Activated T-helper 1 cell treated with anti-CD3 and anti-CD28 coated beads, Interleukin-2, amount 50 U/mL, for 16 hours (primary cell): Measurements from ENCODE around the gene NSUN7.

Source experiments
- DNase-seq, 2 donors: peaks; one replicate each; pipeline ENCODE4 v3.0.0-alpha.2; 2020; ENCODE audit warnings: low read depth in 1 of 2, low spot score in 1 of 2

NSUN7 gene

DNA sequence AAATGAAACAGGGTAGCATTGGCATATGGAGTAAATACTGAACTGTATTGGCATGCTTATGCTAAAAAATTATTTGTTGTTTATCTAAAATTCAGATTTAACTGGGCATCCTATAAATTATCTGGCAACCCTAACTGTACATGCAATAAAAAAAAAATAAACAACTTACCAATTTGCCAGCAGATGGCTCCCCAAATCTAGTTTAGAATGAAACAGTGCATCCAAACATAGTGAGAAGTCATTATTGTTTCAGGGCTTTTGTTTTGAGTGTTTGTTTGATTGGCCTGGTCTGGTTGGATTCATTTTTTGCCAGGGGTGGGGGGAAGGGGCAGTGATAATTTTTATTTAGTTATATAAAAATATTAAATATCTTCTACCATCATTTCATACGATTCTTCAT, 12.8 kb upstream of the NSUN7 start:
- no peak for DNase-seq

DNA sequence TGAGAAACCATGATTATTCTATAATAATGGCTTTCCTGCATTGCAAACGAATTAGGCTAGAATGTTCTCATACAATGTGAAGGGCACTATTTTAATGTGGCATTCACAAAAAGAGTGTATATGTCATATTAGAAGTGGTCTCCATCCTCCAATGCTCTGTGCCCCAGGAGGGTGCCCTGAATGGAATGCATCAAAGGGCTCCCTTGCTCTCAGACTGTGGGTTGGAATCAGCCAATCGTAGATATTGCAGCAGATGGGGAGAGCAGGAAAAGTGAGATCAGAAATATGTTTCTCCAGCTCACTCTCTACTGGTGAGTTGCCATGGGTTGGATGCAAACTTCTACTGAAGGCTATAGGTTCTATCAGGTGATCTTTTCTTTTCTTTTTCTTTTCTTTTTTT, 11.9 kb upstream of the NSUN7 start:
- DNase-seq, result no peak

DNA sequence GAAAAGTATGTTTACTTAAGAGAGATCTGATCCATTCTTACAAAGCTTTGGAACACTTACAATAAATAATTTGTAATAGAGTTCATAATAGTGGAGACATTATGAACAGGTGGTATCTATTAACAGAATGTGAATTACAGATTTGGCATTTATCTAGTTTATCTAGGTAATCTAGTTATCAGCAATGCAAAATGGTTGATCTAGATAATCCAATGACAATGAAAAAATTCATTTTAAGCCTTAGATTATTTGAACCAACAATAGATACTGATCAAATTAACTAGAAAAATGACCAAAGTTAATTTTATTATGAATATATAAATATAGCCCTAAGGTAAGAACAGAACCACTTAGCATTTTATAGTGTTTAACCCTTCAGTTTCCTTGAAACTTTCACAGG, 10.4 kb upstream of the NSUN7 start:
- DNase-seq, result no peak

DNA sequence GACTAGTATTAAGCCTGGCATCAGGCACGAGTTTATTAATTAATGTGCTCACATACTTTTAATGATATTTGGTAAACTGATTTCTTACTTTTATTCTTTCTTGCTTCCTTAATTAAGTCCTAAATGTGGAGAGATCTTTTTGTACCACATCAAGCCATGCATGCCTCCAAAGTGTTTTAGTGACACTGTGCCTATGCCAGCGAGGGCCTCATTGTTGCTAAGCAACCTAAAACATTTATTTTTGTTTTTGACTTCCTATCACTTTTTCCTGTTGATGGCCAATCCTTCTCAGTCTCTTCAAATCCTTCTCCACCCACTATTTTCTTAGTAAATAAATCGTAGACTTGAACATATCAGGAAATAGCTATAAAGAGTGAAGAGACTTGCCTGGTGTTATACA, 5.5 kb upstream of the NSUN7 start:
- DNase-seq, result no peak

DNA sequence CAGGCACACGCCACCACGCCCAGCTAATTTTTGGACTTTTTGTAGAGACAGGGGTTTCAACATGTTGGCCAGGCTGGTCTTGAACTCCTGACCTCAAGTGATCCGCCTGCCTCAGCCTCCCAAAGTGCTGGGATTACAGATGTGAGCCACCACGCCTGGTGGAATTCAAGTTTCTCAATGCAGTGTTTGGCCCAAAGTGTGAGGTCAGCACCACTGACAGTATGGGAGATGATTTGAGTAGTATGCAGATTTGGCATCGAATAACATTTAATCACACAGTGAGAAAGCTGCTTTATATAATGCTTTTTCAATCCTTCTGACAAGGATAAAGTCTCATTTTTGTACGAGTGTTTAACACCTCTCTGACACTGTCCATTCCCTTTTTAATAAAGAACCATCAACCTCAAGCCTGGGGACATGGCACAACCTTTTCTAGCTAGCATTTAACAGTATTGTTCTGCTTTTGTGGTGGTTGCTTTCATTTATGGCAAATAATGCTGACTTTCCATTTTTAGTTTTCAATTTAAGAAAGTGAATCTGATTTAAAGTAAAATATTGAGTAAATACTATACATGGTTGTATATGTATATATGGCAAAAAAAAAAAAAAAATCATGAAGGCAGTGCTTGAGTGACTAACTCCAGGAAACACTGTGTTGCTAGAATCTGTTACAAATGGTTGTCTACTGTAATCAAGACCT, 4.3 kb upstream of the NSUN7 start:
- no peak for DNase-seq

DNA sequence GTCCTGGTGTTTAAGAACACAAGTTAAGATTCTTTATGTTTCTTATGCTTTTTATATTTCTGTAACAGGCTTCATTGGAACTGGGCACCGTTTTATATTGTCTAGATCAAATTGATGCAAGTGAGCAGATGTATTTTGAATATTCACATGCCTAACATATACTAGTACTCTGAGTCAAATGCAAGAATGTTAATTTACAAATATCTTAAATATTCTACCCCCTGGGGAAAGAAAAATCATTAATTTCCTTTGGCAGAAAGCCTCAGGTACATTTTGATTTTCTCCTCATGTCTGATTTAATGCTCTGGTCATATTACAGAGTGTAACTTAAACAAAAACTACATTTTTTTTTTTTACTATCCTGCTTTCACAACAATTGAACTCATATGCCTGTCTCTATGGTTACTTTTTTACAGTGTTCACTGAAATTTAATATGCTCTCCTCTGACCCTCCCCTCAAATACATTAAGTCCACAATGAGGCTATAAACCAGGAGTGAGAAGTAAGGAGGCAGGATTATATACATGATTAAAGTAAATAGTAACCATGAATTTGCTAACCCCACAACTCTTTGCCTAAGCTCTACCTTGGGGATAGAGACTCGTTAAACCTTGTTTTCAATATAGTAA, 2.4 kb upstream of the NSUN7 start:
- no peak for DNase-seq

DNA sequence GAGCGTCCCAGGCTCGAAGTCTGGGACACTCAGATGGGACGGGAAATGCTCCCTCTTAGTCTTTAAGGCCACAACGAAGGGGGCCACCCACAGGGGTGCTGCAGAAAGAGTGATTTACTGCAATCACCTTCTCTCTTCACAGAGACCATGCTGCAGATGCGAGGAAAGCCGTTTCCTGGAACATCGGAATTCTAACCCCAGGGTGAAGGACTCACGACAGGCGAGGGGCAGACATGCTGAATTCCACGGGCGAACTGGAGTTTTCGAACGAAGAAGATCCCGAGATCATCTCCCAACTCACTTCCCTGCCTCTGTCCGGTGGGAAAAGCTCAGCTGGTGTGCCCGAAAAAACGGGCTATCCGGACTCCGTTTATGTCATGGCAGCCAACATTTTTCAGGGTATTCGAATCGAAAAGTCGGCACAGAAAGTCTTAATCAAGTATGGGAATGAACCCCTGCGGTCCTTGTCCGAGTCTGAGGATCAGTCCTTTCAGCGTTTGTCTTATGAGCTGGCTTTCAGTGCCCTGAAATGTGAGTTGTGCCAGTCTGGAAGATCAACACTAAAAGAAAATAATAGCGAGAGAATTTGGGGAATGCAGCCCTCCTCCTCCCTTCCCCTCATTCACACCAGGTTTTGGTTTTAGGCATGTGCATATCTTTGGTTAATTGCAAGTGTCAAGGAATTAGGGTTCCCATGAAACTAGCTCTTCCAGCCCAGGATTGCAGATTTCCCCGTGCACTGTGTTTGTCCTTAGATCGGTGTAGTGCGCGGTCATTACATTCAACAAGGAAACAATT, 905 bp downstream of the NSUN7 start:
- no peak for DNase-seq

DNA sequence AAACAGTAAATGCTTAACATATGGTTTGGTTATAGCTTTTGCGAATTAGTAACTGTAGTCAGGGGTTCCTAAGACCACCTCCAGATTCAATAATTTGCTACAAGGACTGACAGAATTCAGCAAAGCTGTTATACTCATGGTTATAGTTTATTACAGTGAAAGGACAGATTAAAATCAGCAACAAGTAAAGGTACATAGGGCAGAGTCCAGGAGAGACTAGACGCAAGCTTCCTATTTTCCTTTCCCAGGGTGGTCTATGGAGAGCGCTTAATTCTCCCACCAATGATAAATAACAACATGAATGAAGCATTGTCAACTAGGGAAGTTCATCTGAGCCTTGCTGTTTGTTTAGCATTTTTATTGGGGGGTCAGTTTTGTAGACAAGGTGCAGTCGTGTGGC, 5.9 kb downstream of the NSUN7 start:
- DNase-seq, result no peak

DNA sequence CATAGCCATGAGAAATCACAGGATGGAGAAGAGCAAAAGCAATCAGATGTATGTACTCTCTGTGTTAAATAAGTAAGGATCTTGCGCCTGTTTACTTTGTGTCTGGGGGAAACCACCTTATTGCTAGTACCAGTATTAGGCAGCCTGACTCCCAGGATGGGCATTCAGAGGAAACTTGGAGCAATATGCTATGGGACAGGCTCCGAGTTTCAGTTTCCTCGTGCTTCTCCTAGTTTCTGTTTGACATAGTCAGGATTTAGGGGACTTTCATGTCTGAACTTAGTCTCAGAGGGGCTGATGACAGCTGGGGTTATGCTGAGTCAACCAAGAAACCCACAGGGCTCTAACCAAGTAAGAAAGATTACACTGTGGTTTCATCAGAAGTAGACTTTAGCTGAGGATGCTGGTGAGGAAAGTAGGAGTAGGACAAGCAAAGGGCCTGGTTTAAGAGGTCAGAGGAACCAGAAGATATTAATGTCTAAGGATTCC, 13.5 kb downstream of the NSUN7 start:
- no peak for DNase-seq

DNA sequence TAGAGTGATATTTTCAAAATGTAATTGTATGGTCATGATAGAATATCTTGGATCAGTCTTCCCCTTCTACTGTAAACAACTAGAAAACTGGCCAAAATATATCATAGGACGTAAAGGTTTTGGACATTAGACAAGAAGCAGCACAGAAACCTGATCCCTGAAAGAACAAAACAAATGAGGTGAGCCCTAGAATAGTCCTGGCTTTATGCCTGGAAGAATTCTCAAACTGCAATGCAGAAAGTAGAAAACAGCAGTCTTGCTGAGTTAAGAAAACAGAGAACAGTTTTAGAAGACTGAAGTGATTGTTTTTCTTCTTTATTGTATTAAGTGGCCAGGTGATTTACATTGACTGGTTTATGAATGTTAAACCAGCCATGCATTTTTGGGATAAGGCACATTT, 19.5 kb downstream of the NSUN7 start:
- no peak for DNase-seq

DNA sequence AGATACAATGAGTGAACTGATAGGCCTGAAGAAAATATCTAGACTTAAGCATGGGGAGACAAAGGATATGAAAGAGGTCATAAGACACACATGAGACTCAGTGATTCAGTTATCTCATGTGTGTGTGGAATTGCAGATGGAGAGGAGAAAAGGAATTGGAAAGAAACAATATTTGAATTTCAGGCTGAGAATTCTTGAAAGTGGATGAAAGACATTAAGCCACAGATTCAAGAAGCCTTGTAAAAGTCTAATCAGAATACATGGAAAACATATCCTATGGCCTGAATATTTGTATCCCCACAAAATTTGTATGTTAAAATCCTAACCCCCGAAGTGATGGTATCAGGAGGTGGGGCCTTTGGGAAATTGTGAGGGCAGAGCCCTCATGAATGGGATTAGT, 28.3 kb downstream of the NSUN7 start:
- DNase-seq, result no peak

DNA sequence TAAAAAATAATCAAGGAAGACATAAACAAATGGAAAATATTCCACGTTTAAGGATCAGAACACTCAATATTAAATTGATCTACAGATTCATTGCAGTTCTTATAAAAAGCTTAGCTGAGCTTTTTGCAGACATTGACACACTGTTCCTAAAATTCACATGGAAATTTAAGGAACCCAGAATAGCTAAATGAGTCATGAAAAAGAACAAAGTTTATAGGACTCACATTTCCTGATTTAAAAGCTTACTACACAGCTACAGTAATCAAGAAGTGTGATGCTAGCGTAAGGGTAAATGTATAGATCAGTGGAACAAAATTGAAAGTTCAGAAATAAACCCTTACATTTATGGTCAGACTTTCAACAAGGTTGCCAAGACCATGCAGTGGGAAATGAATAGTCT, 33.1 kb downstream of the NSUN7 start:
- DNase-seq, result no peak

DNA sequence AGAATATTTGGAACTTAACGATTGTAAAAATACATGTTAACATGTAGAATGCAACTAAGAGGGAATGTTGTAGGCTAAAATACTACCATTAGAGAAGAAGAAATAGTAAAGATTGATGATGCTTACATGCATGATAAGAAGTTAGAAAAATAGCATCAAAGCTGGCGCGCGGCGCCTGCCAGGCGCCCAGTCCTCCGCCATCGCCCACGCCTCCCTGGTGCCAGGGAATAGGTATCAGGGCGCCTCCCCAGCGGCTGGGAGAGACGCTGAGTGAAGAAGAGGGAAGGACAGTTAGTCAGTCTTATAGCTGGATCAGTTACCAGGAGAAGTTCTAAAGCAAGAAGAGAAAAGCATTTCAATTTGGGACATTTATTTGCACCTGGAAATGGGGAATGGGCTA, 36.0 kb downstream of the NSUN7 start:
- DNase-seq, result no peak

DNA sequence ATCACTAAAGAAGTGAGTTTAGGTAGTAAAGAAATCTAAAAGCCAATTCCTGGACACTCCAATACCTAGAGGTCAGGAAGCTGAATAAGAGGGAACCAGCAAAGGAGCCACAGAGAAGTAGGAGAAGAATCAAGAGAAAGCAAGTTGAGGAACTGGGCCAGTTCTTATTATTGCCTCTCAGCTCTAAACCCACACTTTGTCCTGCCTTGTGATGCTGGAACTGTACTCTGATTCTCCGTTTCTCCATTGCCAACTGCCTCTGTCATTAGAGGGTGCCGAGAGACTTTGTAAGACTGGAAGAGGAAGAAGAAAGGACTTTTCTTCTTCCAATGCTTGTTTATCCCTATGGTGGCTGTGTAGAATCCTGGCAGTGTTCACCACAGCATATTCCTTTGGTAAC, 38.6 kb downstream of the NSUN7 start:
- no peak for DNase-seq

DNA sequence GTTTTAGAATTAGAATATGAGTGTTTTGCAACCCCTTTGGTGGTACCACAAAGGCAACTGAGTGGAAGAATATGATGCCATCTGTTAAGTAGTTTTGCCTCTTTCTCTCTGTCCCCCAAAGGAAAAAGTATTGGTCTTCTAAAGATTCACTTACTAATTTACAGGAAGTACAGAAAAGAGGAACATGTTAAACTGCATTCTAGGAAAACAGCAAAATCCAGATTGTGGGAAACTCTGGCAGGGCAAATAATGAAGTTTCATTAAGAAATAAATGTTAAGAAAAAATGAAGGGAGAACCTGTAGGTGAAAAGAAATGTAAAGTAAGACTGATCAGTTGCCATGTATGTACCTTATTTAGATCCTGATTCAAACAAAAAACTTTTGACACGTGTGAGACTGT, 39.3 kb downstream of the NSUN7 start:
- DNase-seq, result no peak

DNA sequence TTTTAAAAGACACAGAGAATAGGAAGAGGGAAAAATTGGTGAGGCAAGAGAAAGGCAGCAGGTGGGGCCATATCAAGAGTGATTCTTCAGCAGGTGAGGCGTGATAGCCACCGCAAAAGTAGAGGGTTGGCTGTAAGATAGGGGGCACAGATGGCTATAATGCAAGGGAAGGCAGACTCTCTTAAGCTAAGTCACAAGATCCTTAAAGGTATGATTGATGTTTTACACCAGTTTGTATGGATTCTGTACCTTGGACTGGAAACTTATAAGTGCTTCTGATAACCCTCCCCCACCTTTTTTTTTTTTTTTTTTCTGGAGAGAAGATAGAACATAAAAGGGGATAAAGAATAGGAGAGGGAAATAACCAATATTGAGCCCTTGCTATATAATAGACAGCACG, 40.0 kb downstream of the NSUN7 start:
- DNase-seq, result no peak

DNA sequence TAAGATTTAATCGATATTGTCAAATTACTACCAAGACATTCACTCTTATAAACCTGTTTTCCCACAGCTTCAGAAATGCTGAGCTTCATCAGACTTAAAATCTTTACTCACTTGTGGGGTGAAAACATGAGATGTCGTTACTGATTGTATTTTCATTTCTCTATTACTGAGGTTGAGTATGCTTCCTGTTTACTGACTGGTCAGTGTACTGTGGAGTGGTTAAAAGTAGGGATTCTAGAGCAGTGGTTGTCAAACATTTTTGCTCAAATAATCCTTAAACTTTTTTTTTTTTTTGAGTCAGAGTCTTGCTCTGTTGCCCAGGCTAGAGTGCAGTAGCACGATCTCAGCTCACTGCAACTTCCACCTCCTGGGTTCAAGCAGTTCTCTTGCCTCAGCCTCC, 50.3 kb downstream of the NSUN7 start:
- DNase-seq, result no peak

DNA sequence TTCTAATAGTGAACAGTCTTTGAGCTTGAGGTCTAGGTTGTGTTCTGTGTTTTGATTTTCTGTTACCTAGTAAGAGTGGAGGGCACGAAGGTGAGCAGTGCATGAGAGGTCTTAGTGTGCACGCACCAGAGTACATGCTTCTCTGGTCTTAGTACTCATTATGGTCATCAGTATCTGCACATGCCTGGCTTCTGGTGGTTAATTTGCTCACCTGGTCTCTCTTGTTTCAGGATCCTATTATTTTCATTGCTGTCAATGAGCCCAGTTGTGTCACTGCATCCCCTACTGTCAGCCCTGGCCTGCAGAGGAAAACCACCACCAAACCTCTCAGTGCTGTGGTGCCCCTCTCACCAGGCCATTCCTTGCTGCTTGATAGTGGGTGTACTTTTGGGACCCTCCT, 54.8 kb downstream of the NSUN7 start:
- DNase-seq, result no peak

DNA sequence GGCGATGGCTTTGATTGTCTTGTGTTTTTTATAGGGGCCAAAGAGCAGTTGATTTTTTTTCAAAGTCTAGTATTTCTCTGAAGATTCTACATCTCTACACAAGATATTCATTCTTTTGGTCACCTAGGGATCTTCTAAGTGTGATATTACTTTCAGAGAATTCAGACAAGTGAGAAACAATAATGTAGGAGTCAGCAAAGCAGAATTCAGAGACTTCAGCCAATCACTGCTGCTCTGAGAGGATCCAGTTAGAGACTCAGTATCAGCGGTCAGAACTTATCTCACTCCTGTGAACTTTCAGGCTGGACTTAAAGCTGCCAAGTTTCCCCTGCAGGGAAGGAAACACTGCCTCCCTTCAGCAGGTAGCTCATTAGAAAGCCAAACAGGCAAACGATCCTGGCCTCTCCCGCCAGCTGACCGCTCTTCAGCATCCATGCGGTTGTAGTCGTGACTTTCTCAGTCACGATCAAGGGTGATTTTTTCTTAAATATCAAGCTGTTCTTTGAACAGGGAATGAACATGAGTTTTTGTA, 59.2 kb downstream of the NSUN7 start:
- DNase-seq, result no peak

DNA sequence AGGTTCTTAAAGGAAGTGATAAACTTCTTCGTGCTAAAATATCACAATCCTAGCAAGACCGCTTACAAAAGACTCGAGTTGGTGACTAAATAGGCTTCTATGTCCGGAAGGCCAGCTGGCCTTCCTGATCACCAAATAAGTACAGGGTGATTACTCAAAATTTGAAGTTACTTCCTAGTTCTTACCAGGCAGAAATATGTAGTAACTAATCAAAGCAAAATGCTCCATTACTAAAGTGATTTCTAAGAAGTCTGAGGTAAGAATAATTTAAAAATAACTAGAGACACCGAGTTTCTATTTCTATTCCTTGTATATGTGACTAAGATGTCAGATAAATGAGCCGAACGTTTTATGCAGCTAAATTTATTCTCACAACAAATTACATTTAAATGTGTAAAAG, 62.2 kb downstream of the NSUN7 start:
- no peak for DNase-seq

DNA sequence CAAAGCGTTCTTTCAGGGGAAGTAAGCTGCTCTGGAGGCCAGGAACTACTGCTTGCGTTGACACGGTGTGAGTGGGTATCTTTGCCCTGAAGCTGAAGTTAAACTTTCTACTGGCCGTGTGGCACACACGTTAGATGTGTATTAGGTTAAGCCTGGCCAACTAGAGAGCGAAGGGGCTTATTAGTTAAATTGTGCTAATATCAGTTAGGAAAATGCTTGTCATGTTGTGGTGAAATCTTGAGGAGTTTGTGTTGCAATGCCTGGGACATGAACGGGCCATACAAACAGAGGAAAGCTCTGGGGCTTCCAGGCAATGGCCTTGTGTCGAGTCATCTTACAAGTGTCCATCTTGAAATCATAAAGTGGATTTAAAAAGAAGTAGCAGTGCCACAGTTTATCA, 62.6 kb downstream of the NSUN7 start:
- DNase-seq, result no peak

DNA sequence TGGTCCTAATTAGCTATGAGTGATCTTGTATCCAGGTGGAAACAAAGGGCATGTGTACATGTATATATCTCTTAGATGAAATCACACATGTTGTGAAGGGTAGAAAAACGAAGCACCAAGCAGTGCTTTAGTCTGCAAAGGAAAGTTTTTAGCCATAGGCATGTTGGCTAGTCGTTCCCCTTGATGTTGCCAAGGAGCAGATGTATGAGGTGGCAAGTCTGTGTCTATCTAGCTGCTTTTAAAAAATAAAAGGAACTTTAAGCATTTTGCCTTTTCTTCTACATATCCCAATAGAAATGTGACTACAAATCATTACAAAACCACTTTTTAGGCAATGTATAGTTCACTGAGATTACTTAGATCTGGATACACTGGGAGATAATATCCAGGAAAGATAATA, 63.1 kb downstream of the NSUN7 start:
- DNase-seq, result no peak
